Naive thymus-derived CD4-positive, alpha-beta T cell (primary cell): ENCODE data around the gene CEL. TPM values are rescaled to one million over a fixed set of nuclear protein-coding genes. Genes with fewer than 3 reads are reported as not detected.
"Not testable (repeated sequence)": the region's sequence is repeated elsewhere in the genome, so short reads cannot be mapped to it uniquely, and the experiment has no call there.

Experiments
- ATAC-seq: fragments of 150-1000 bp; cut with Tn5 transposase; 2 replicates; pipeline ENCODE4 v1.10.0; 2021; ENCODE audit warnings: mild to moderate bottlenecking, moderate library complexity
- CTCF ChIA-PET: fragments of 350-600 bp; sonication (Branson Sonifier 250); formaldehyde crosslinking; loops from one replicate; lab custom pipeline; 2021; ENCODE audit warnings: antibody characterized with exemption; lab: Charles Lee
- POLR2A ChIA-PET: fragments of 350-600 bp; sonication (Branson Sonifier 250); formaldehyde crosslinking; loops from one replicate; lab custom pipeline; 2021; ENCODE audit warnings: antibody characterized with exemption, inconsistent platforms; lab: Charles Lee
- DNase-seq, 9 donors: peaks; one replicate each; pipeline versions ENCODE4 v3.0.0 to v3.0.0-alpha.2; 2020 to 2022; ENCODE audit warnings: mixed read lengths in 1 of 9
- H3K27ac ChIP-seq: one replicate; pipeline ENCODE4 v1.7.0; 2013; ENCODE audit warnings: mild to moderate bottlenecking, low read depth, low read length, moderate library complexity
- H3K27me3 ChIP-seq, 2 donors: one replicate each; pipeline ENCODE4 v1.7.0; 2013; ENCODE audit warnings: low read length in 2 of 2, mild to moderate bottlenecking in 2 of 2, moderate library complexity in 2 of 2; ENCODE audit not compliant: control insufficient read depth in 2 of 2, insufficient read depth in 2 of 2
- H3K36me3 ChIP-seq, 3 experiments: 1 replicate in 2 of 3; 2 replicates in 1 of 3; pipeline ENCODE4 v1.7.0; 2013; ENCODE audit warnings: low read length in 3 of 3, mild to moderate bottlenecking in 3 of 3, moderate library complexity in 1 of 3; ENCODE audit not compliant: insufficient read depth in 3 of 3, control insufficient read depth in 2 of 3
- H3K4me1 ChIP-seq, 2 donors: one replicate each; pipeline ENCODE4 v1.7.0; 2013; ENCODE audit warnings: low read length in 2 of 2, mild to moderate bottlenecking in 2 of 2, moderate library complexity in 1 of 2; ENCODE audit not compliant: control insufficient read depth in 2 of 2, insufficient read depth in 2 of 2
- H3K4me3 ChIP-seq: 2 replicates; pipeline ENCODE4 v1.7.0; 2013; ENCODE audit warnings: mild to moderate bottlenecking, low read length
- H3K9me3 ChIP-seq, 3 experiments: 1 replicate in 2 of 3; 2 replicates in 1 of 3; pipeline ENCODE4 v1.7.0; 2013; ENCODE audit warnings: low read length in 3 of 3; ENCODE audit not compliant: control insufficient read depth in 2 of 3
- H3K27ac Mint-ChIP-seq, 9 donors: one replicate each; pipeline ENCODE4 v1.8.0; 2020 to 2022; ENCODE audit warnings: mixed read lengths in 9 of 9, mild to moderate bottlenecking in 8 of 9, moderate library complexity in 5 of 9, inconsistent platforms in 2 of 9
- H3K27me3 Mint-ChIP-seq, 5 donors: one replicate each; pipeline ENCODE4 v1.8.0; 2021 to 2022; ENCODE audit warnings: mixed read lengths in 5 of 5, mild to moderate bottlenecking in 1 of 5
- H3K36me3 Mint-ChIP-seq, 5 donors: one replicate each; pipeline ENCODE4 v1.8.0; 2020 to 2022; ENCODE audit warnings: mixed read lengths in 5 of 5, mild to moderate bottlenecking in 3 of 5, inconsistent platforms in 1 of 5
- H3K4me1 Mint-ChIP-seq, 7 donors: one replicate each; pipeline ENCODE4 v1.8.0; 2020 to 2022; ENCODE audit warnings: mixed read lengths in 7 of 7, mild to moderate bottlenecking in 3 of 7, inconsistent platforms in 1 of 7
- H3K4me3 Mint-ChIP-seq, 10 donors: one replicate each; pipeline ENCODE4 v1.8.0; 2020 to 2022; ENCODE audit warnings: mild to moderate bottlenecking in 10 of 10, mixed read lengths in 10 of 10, moderate library complexity in 6 of 10, inconsistent platforms in 2 of 10
- H3K9me3 Mint-ChIP-seq, 11 donors: one replicate each; pipeline ENCODE4 v1.8.0; 2020 to 2022; ENCODE audit warnings: mixed read lengths in 11 of 11, mild to moderate bottlenecking in 4 of 11, inconsistent platforms in 1 of 11, moderate library complexity in 1 of 11
- intact Hi-C, 2 donors: fragments of 100-400 bp; cut with micrococcal nuclease; formaldehyde crosslinking; loops; one replicate each; pipeline ENCODE4 v1.15.1; 2023
- polyA plus RNA-seq, 2 donors: library from polyadenylated mRNA; unstranded; fragments of 300-500 nt; fragmentation: Illumina TruSeq; gene quantifications; one replicate each; pipeline ENCODE4 v1.2.3, GENCODE V29; 2021
- total RNA-seq, 6 experiments: library from RNA in 5 of 6; stranded (reverse) in 5 of 6; gene quantifications; 1 replicate in 5 of 6; 2 replicates in 1 of 6; pipeline ENCODE4 v1.2.3 and lab custom pipeline; 2021 to 2026

Gene CEL
- total and polyA plus RNA-seq, 7 experiments from 2014 or later = 0.32 to 2.3 (median 2.2) TPM; not detected in 2

- ChIA-PET POLR2A (no interaction called here), CTCF (interaction anchor here (1.4 kb wide), 1 partner anchor 70 kb away, joined by 3 read pairs; no protein-coding TSS in a partner anchor)
- no peaks in the 10 kb centered on the region for H3K36me3 ChIP-seq
- no peak overlapping the region for H3K4me3 ChIP-seq
- H3K4me3 Mint-ChIP-seq = no peak overlapping the region
- H3K27ac Mint-ChIP-seq = no peak overlapping the region
- H3K9me3 Mint-ChIP-seq = no peaks in the 10 kb centered on the region
- no peak for DNase-seq
- no peaks in the 10 kb centered on the region for H3K4me1 ChIP-seq
- no peaks in the 10 kb centered on the region for H3K4me1 Mint-ChIP-seq
- peaks cover 0 to 17% (median 0%) of the 10 kb centered on the region in 5 donors for H3K27me3 Mint-ChIP-seq
- peaks cover 0 to 4% (median 0%) of the 10 kb centered on the region in 5 donors for H3K36me3 Mint-ChIP-seq
- no peak overlapping the region for H3K27ac ChIP-seq
- intact Hi-C loops = no loop called here
- ATAC-seq = no peak
- no peaks in the 10 kb centered on the region for H3K9me3 ChIP-seq
- H3K27me3 ChIP-seq = no peaks in the 10 kb centered on the region
Measured at GRCh38 chr9:133074111-133074651, 12.4 kb downstream of the CEL start.

GRCh38 chr9:133075925-133076630 is 14.3 kb downstream of the CEL start:
- H3K27ac ChIP-seq = no peak overlapping the region
- H3K36me3 Mint-ChIP-seq = no peaks in the 10 kb centered on the region
- no peak overlapping the region for H3K4me3 ChIP-seq
- H3K4me1 ChIP-seq = no peaks in the 10 kb centered on the region
- peaks cover 0 to 24% (median 0%) of the 10 kb centered on the region in 5 donors for H3K27me3 Mint-ChIP-seq
- no peak for DNase-seq
- CTCF ChIA-PET = interaction anchor here (0.7 to 1.0 kb wide), 2 partner anchors 9 to 45 kb away, joined by 3 read pairs; no protein-coding TSS in a partner anchor
- intact Hi-C loops = no loop called here
- no peaks in the 10 kb centered on the region for H3K9me3 ChIP-seq
- no peak overlapping the region for H3K4me3 Mint-ChIP-seq
- H3K9me3 Mint-ChIP-seq = peaks cover 0 to 1% (median 0%) of the 10 kb centered on the region in 11 donors
- POLR2A ChIA-PET = interaction anchor here (0.7 kb wide), 1 partner anchor 70 kb away, joined by 3 read pairs; no protein-coding TSS in a partner anchor
- peaks cover 0 to 5% (median 0%) of the 10 kb centered on the region in 7 donors for H3K4me1 Mint-ChIP-seq
- H3K36me3 ChIP-seq = no peaks in the 10 kb centered on the region
- no peak overlapping the region for H3K27ac Mint-ChIP-seq
- ATAC-seq = no peak
- no peaks in the 10 kb centered on the region for H3K27me3 ChIP-seq

- Histone ChIP-seq H3K27ac (no peak overlapping the region), H3K4me3 (no peak overlapping the region), H3K36me3 (no peaks in the 10 kb centered on the region), H3K27me3 (no peaks in the 10 kb centered on the region), H3K4me1 (no peaks in the 10 kb centered on the region), H3K9me3 (no peaks in the 10 kb centered on the region)
- ATAC-seq (no peak), DNase-seq (no peak)
- intact Hi-C loops = no loop called here
- H3K4me1 Mint-ChIP-seq = peaks cover 0 to 5% (median 0%) of the 10 kb centered on the region in 7 donors
- CTCF ChIA-PET = no interaction called here
- H3K9me3 Mint-ChIP-seq = peaks cover 0 to 1% (median 0%) of the 10 kb centered on the region in 11 donors
- POLR2A ChIA-PET = no interaction called here
- H3K36me3 Mint-ChIP-seq = no peaks in the 10 kb centered on the region
- H3K4me3 Mint-ChIP-seq = no peak overlapping the region
- H3K27me3 Mint-ChIP-seq = peaks cover 0 to 24% (median 0%) of the 10 kb centered on the region in 5 donors
- H3K27ac Mint-ChIP-seq = no peak overlapping the region
Measured at GRCh38 chr9:133076691-133077090, 14.9 kb downstream of the CEL start.

GRCh38 chr9:133078486-133078885 is 16.7 kb downstream of the CEL start:
- DNase-seq (no peak), ATAC-seq (no peak)
- CTCF ChIA-PET = interaction anchor here (1.6 kb wide), 1 partner anchor 57 kb away, joined by 4 read pairs; no protein-coding TSS in a partner anchor
- Histone ChIP-seq H3K9me3 (no peaks in the 10 kb centered on the region), H3K27ac (no peak overlapping the region), H3K36me3 (no peaks in the 10 kb centered on the region), H3K4me3 (no peak overlapping the region), H3K4me1 (no peaks in the 10 kb centered on the region), H3K27me3 (no peaks in the 10 kb centered on the region)
- H3K4me3 Mint-ChIP-seq = no peak overlapping the region
- POLR2A ChIA-PET = no interaction called here
- no peak overlapping the region for H3K27ac Mint-ChIP-seq
- H3K36me3 Mint-ChIP-seq = no peaks in the 10 kb centered on the region
- intact Hi-C loops = no loop called here
- H3K9me3 Mint-ChIP-seq = peaks cover 0 to 1% (median 0%) of the 10 kb centered on the region in 11 donors
- peaks cover 0 to 5% (median 0%) of the 10 kb centered on the region in 7 donors for H3K4me1 Mint-ChIP-seq
- H3K27me3 Mint-ChIP-seq = peaks cover 0 to 24% (median 0%) of the 10 kb centered on the region in 5 donors

- Mint-ChIP-seq H3K4me3 (no peak overlapping the region), H3K27ac (no peak overlapping the region), H3K36me3 (no peaks in the 10 kb centered on the region), H3K9me3 (peaks cover 0 to 1% (median 0%) of the 10 kb centered on the region in 11 donors), H3K27me3 (peaks cover 0 to 15% (median 0%) of the 10 kb centered on the region in 5 donors), H3K4me1 (peaks cover 0 to 5% (median 0%) of the 10 kb centered on the region in 7 donors)
- Histone ChIP-seq H3K36me3 (no peaks in the 10 kb centered on the region), H3K27me3 (no peaks in the 10 kb centered on the region), H3K4me1 (no peaks in the 10 kb centered on the region), H3K9me3 (no peaks in the 10 kb centered on the region), H3K4me3 (no peak overlapping the region), H3K27ac (no peak overlapping the region)
- ATAC-seq = no peak
- ChIA-PET CTCF (interaction anchor here (1.0 kb wide), 1 partner anchor 51 kb away, joined by 4 read pairs; no protein-coding TSS in a partner anchor), POLR2A (no interaction called here)
- no peak for DNase-seq
- intact Hi-C loops = no loop called here
Measured at GRCh38 chr9:133080161-133080560, 18.4 kb downstream of the CEL start.

GRCh38 chr9:133080786-133081779 is 19.3 kb downstream of the CEL start:
- H3K4me3 Mint-ChIP-seq, ATAC-seq, intact Hi-C loops, H3K4me3 ChIP-seq, POLR2A ChIA-PET, DNase-seq, H3K9me3 Mint-ChIP-seq, CTCF ChIA-PET, H3K27me3 ChIP-seq, H3K9me3 ChIP-seq, H3K36me3 ChIP-seq, H3K4me1 Mint-ChIP-seq, H3K4me1 ChIP-seq, H3K27ac Mint-ChIP-seq, H3K27ac ChIP-seq, H3K36me3 Mint-ChIP-seq: not testable (repeated sequence)
- peaks cover 0 to 15% (median 0%) of the 10 kb centered on the region in 5 donors for H3K27me3 Mint-ChIP-seq
